ENCODE results near the gene SHISA9.

SHISA9 gene

GRCh38 chr16:13193721-13194120 lies 292.3 kb downstream of the SHISA9 start:
- no peak for DNase-seq

- DNase-seq = no peak
Measured at GRCh38 chr16:13194766-13195165, 293.4 kb downstream of the SHISA9 start.

GRCh38 chr16:13203725-13204124 lies 302.3 kb downstream of the SHISA9 start:
- DNase-seq = no peak

GRCh38 chr16:13205352-13205751 lies 304.0 kb downstream of the SHISA9 start:
- DNase-seq = no peak

GRCh38 chr16:13206606-13207005 lies 305.2 kb downstream of the SHISA9 start:
- no peak for DNase-seq

- DNase-seq = no peak
Measured at GRCh38 chr16:13207151-13207550, 305.8 kb downstream of the SHISA9 start.

- no peak for DNase-seq
Measured at GRCh38 chr16:13223666-13224065, 322.3 kb downstream of the SHISA9 start.

GRCh38 chr16:13229039-13229438 lies 327.6 kb downstream of the SHISA9 start:
- no peak for DNase-seq

- no peak for DNase-seq
Measured at GRCh38 chr16:13231365-13231764, 330.0 kb downstream of the SHISA9 start.

- DNase-seq = no peak
Measured at GRCh38 chr16:13234999-13235398, 333.6 kb downstream of the SHISA9 start.

GRCh38 chr16:13236308-13236707 lies 334.9 kb downstream of the SHISA9 start:
- no peak for DNase-seq

- no peak for DNase-seq
Measured at GRCh38 chr16:13238182-13238581, 336.8 kb downstream of the SHISA9 start.

GRCh38 chr16:13242201-13242600 lies 340.8 kb downstream of the SHISA9 start:
- no peak for DNase-seq

- no peak for DNase-seq
Measured at GRCh38 chr16:13244770-13245169, 343.4 kb downstream of the SHISA9 start.

GRCh38 chr16:13245713-13246377 lies 344.4 kb downstream of the SHISA9 start:
- no peak for DNase-seq

- DNase-seq = no peak
Measured at GRCh38 chr16:13254998-13255614, 353.7 kb downstream of the SHISA9 start.

GRCh38 chr16:13262270-13263090 lies 361.1 kb downstream of the SHISA9 start:
- no peak for DNase-seq

GRCh38 chr16:13264749-13265552 lies 363.6 kb downstream of the SHISA9 start:
- DNase-seq = no peak

GRCh38 chr16:13269359-13269758 lies 368.0 kb downstream of the SHISA9 start:
- DNase-seq = no peak

GRCh38 chr16:13269905-13270528 lies 368.6 kb downstream of the SHISA9 start:
- DNase-seq = no peak

- no peak for DNase-seq
Measured at GRCh38 chr16:13270602-13271001, 369.2 kb downstream of the SHISA9 start.

GRCh38 chr16:13289515-13289914 lies 388.1 kb downstream of the SHISA9 start:
- no peak for DNase-seq
